B cell (primary cell): ENCODE data around the gene RBMS3. TPM values are rescaled to one million over a fixed set of nuclear protein-coding genes. Genes with fewer than 3 reads are reported as not detected.

Experiments
- ATAC-seq: fragments of 200-7000 bp; cut with Tn5 transposase; one replicate; pipeline ENCODE4 v1.10.0; 2021; ENCODE audit warnings: low read depth, mild to moderate bottlenecking, moderate number of reproducible peaks, moderate library complexity
- CTCF ChIA-PET: fragments of 350-600 bp; sonication (Branson Sonifier 250); formaldehyde crosslinking; loops from one replicate; lab custom pipeline; 2021; ENCODE audit warnings: antibody characterized with exemption, inconsistent platforms; lab: Charles Lee
- POLR2A ChIA-PET: fragments of 350-600 bp; sonication (Branson Sonifier 250); formaldehyde crosslinking; loops from one replicate; lab custom pipeline; 2021; ENCODE audit warnings: antibody characterized with exemption; lab: Charles Lee
- DNase-seq: peaks from one replicate; pipeline ENCODE4 v3.0.0; 2013
- H2AFZ ChIP-seq: 2 replicates; pipeline ENCODE4 v1.6.1; 2012; ENCODE audit warnings: mild to moderate bottlenecking, low read depth, low read length; ENCODE audit not compliant: insufficient read depth, poor library complexity, severe bottlenecking
- H3K27ac ChIP-seq, 2 donors: 1 replicate in 1 of 2; 2 replicates in 1 of 2; pipeline ENCODE4 v1.5.1; 2012 to 2013; ENCODE audit warnings: low read length in 2 of 2, mild to moderate bottlenecking in 2 of 2, moderate library complexity in 1 of 2
- H3K27me3 ChIP-seq, 4 experiments: fragments of 200-600 bp in 1 of 4; sonication (generic) in 1 of 4; replicated peaks in 1 of 4; 1 replicate in 2 of 4; 2 replicates in 2 of 4; pipeline versions ENCODE4 v1.6.1 to v1.7.0; 2013 to 2016; ENCODE audit warnings: low read length in 3 of 4, mild to moderate bottlenecking in 2 of 4, mixed read lengths in 1 of 4, moderate library complexity in 1 of 4; ENCODE audit not compliant: insufficient read depth in 4 of 4, control insufficient read depth in 3 of 4; ENCODE audit errors: control extremely low read depth in 1 of 4
- H3K36me3 ChIP-seq, 2 experiments: replicated peaks in 1 of 2; 1 replicate in 1 of 2; 2 replicates in 1 of 2; pipeline versions ENCODE4 v1.6.1 to v1.7.1; 2013; ENCODE audit warnings: low read length in 1 of 2; ENCODE audit not compliant: insufficient read depth in 2 of 2, control insufficient read depth in 1 of 2; ENCODE audit errors: control extremely low read depth in 1 of 2, extremely low read depth in 1 of 2
- H3K4me1 ChIP-seq, 2 donors: fragments of 200-600 bp in 1 of 2; sonication (generic) in 1 of 2; 1 replicate in 1 of 2; 2 replicates in 1 of 2; pipeline versions ENCODE4 v1.5.1 to v1.6.1; 2013 to 2017; ENCODE audit warnings: low read length in 2 of 2; ENCODE audit not compliant: control insufficient read depth in 2 of 2, insufficient read depth in 2 of 2
- H3K4me2 ChIP-seq: replicated peaks from 2 replicates; pipeline ENCODE3; 2012; ENCODE audit warnings: mild to moderate bottlenecking, low read depth, low read length; ENCODE audit not compliant: poor library complexity, severe bottlenecking
- H3K4me3 ChIP-seq, 5 experiments: fragments of 200-600 bp in 1 of 5; sonication (generic) in 1 of 5; 1 replicate in 3 of 5; 2 replicates in 2 of 5; pipeline versions ENCODE4 v1.5.1 to v1.7.0; 2011 to 2016; ENCODE audit warnings: low read length in 4 of 5, mild to moderate bottlenecking in 4 of 5, low read depth in 2 of 5, control low read depth in 1 of 5, moderate library complexity in 1 of 5; ENCODE audit not compliant: insufficient read depth in 1 of 5; ENCODE audit errors: control extremely low read depth in 1 of 5, extremely low read depth in 1 of 5
- H3K79me2 ChIP-seq: fragments of 200-600 bp; sonication (generic); one replicate; pipeline ENCODE4 v1.6.0; 2016; ENCODE audit warnings: low read length; ENCODE audit not compliant: control insufficient read depth, insufficient read depth
- H3K9ac ChIP-seq: fragments of 200-600 bp; sonication (generic); 2 replicates; pipeline ENCODE4 v1.6.1; 2017; ENCODE audit warnings: mild to moderate bottlenecking, low read length, moderate library complexity
- H3K9me3 ChIP-seq, 3 donors: one replicate each; pipeline versions ENCODE4 v1.6.1 to v1.7.1; 2013; ENCODE audit warnings: low read length in 2 of 3; ENCODE audit not compliant: control insufficient read depth in 2 of 3, insufficient read depth in 1 of 3; ENCODE audit errors: control extremely low read depth in 1 of 3
- H4K20me1 ChIP-seq: 2 replicates; pipeline ENCODE4 v1.6.0; 2012; ENCODE audit warnings: mild to moderate bottlenecking, low read length; ENCODE audit not compliant: insufficient read depth, control insufficient read depth, poor library complexity, severe bottlenecking
- H3K27ac Mint-ChIP-seq: one replicate; pipeline ENCODE4 v1.8.0; 2021; ENCODE audit warnings: mixed read lengths
- H3K27me3 Mint-ChIP-seq: one replicate; pipeline ENCODE4 v1.8.0; 2021; ENCODE audit warnings: mixed read lengths
- H3K4me1 Mint-ChIP-seq: one replicate; pipeline ENCODE4 v1.8.0; 2021; ENCODE audit warnings: mixed read lengths
- H3K4me3 Mint-ChIP-seq: one replicate; pipeline ENCODE4 v1.8.0; 2021; ENCODE audit warnings: mixed read lengths
- H3K9me3 Mint-ChIP-seq: one replicate; pipeline ENCODE4 v1.8.0; 2022; ENCODE audit warnings: mixed read lengths; ENCODE audit not compliant: insufficient read depth
- EZH2 ChIP-seq: IDR thresholded peaks from 2 replicates; pipeline ENCODE4 v1.6.1; 2012; ENCODE audit warnings: borderline replicate concordance, low read depth, mild to moderate bottlenecking, moderate library complexity, low read length; ENCODE audit not compliant: insufficient read depth, poor library complexity, severe bottlenecking
- WGBS: methylation state at CpG from one replicate; pipeline ENCODE4 v1.1.5; 2013; ENCODE audit warnings: missing lambda C conversion rate; ENCODE audit not compliant: insufficient coverage; 5-methylcytosine and 5-hydroxymethylcytosine counted together
- intact Hi-C: fragments of 100-400 bp; cut with micrococcal nuclease; formaldehyde crosslinking; loops from one replicate; pipeline ENCODE4 v1.10.0; 2022
- polyA plus RNA-seq: library from polyadenylated mRNA; depleted of rRNA; stranded (reverse); fragments of >200 nt; gene quantifications from 2 replicates; pipeline ENCODE4 v1.2.3, GENCODE V29; 2012
- total RNA-seq, 2 donors: library from RNA; stranded (reverse); fragments of 120-200 nt in 1 of 2; gene quantifications; 1 replicate in 1 of 2; 2 replicates in 1 of 2; pipeline versions ENCODE4 v1.2.3 to v1.2.4, GENCODE V29; 2013 to 2022
- TF ChIP-seq, protein P1 (sequence below): fragments of 200-600 bp; IDR thresholded peaks from one replicate; pipeline ENCODE4 v1.8.0; 2022; ENCODE audit warnings: antibody characterized with exemption, mild to moderate bottlenecking

RBMS3 gene
- total and polyA plus RNA-seq, 2 donors (not counting 1 experiment from before 2014, with no cell fraction given) = not detected

DNA sequence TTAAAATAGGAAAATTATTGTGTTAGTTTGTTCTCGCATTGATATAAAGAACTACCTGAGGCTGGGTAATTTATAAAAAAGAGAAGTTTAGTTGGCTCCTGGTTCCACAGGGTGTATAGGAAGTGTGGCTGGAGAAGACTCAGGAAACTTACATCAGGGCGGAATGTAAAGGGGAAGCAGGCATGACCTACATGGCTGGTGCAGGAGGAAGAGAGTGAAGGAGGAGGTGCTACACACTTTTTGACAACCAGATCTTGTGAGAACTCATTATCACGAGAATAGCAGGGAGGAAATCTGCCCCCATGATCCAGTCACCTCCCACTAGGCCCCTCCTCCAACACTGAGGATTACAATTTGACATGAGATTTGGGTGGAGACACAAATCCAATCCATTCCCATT lies 490.7 kb downstream of the RBMS3 start:
- no peaks in the 10 kb centered on the region for H3K9me3 Mint-ChIP-seq
- ATAC-seq = no peak
- no peaks in the 10 kb centered on the region for H3K4me1 ChIP-seq
- no peak overlapping the region for H3K27ac ChIP-seq
- H3K9ac ChIP-seq = no peak overlapping the region
- no peak overlapping the region for H3K4me3 Mint-ChIP-seq
- TF ChIP-seq EZH2 = no peak
- TF ChIP-seq, protein P1, sequence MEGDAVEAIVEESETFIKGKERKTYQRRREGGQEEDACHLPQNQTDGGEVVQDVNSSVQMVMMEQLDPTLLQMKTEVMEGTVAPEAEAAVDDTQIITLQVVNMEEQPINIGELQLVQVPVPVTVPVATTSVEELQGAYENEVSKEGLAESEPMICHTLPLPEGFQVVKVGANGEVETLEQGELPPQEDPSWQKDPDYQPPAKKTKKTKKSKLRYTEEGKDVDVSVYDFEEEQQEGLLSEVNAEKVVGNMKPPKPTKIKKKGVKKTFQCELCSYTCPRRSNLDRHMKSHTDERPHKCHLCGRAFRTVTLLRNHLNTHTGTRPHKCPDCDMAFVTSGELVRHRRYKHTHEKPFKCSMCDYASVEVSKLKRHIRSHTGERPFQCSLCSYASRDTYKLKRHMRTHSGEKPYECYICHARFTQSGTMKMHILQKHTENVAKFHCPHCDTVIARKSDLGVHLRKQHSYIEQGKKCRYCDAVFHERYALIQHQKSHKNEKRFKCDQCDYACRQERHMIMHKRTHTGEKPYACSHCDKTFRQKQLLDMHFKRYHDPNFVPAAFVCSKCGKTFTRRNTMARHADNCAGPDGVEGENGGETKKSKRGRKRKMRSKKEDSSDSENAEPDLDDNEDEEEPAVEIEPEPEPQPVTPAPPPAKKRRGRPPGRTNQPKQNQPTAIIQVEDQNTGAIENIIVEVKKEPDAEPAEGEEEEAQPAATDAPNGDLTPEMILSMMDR = no peak
- H4K20me1 ChIP-seq = no peaks in the 10 kb centered on the region
- no peak overlapping the region for H3K4me3 ChIP-seq
- POLR2A ChIA-PET = no interaction called here
- no peaks in the 10 kb centered on the region for H3K4me1 Mint-ChIP-seq
- WGBS = 72% methylated on average over 2 of the region's 3 CpGs
- CTCF ChIA-PET = no interaction called here
- H3K36me3 ChIP-seq = no peaks in the 10 kb centered on the region
- H3K27me3 ChIP-seq = no peaks in the 10 kb centered on the region
- DNase-seq = no peak
- no peak overlapping the region for H3K4me2 ChIP-seq
- H3K27me3 Mint-ChIP-seq = no peaks in the 10 kb centered on the region
- no peak overlapping the region for H3K27ac Mint-ChIP-seq
- intact Hi-C loops = no loop called here
- H2AFZ ChIP-seq = no peak overlapping the region
- H3K79me2 ChIP-seq = no peaks in the 10 kb centered on the region
- H3K9me3 ChIP-seq = no peaks in the 10 kb centered on the region

DNA sequence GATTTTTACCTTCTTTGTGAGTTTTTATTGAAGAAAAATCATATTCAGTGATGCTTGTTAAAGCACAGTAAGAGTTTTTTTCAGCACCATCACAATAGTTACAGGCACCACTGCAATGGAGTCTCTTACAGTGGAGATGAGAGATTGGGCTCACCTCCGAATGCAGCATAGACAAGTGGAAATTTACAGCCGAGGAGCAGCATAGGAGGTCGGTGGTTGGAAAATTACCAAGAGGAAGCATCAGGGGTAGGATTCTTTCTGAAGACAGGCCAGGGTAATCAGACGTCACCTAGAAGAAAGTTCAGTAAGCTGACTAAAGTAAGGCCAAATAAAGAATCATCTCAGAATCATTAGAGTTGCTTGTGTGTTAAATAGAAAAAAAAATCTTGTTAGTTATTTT lies 491.6 kb downstream of the RBMS3 start:
- H3K27me3 ChIP-seq = no peaks in the 10 kb centered on the region
- 81% methylated on average over 2 of the region's 4 CpGs for WGBS
- POLR2A ChIA-PET = no interaction called here

More for the DNA sequence above, 491.6 kb downstream of the RBMS3 start:
- H3K4me2 ChIP-seq = no peak overlapping the region
- no peaks in the 10 kb centered on the region for H3K4me1 ChIP-seq
- no peak for DNase-seq
- H4K20me1 ChIP-seq = no peaks in the 10 kb centered on the region
- H3K36me3 ChIP-seq = no peaks in the 10 kb centered on the region
- no peaks in the 10 kb centered on the region for H3K27me3 Mint-ChIP-seq
- intact Hi-C loops = no loop called here
- H3K9me3 Mint-ChIP-seq = no peaks in the 10 kb centered on the region
- TF ChIP-seq, protein P1 = no peak
- no peak for TF ChIP-seq EZH2
- H3K9ac ChIP-seq = no peak overlapping the region
- no peak for ATAC-seq
- no peak overlapping the region for H2AFZ ChIP-seq
- H3K9me3 ChIP-seq = no peaks in the 10 kb centered on the region
- CTCF ChIA-PET = no interaction called here
- no peak overlapping the region for H3K4me3 Mint-ChIP-seq
- H3K79me2 ChIP-seq = no peaks in the 10 kb centered on the region
- no peaks in the 10 kb centered on the region for H3K4me1 Mint-ChIP-seq
- H3K27ac Mint-ChIP-seq = no peak overlapping the region
- H3K27ac ChIP-seq = no peak overlapping the region
- no peak overlapping the region for H3K4me3 ChIP-seq
